Measurements from ENCODE around the gene DCAF11. TPM values are rescaled to one million over a fixed set of nuclear protein-coding genes. Genes with fewer than 3 reads are reported as not detected.

Gene DCAF11
- total RNA-seq, 4 donors from 2014 or later = 64.2 to 71.7 (median 68.3) TPM

DNA sequence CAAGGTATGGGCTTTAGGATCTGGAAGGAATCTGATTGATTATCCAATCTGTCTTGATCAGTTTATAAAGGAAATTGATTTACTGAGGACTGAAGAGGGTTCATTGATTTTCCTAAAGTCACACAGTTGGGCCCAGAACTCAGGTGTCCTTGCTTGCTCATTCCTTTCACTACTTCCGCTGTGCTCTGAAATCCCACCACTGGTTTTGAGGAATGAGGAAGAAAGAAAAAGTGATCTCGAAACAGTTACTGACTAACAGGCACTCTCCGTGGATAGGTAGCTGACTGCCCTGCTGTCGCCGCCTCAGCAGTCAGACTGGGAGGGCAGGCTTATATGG lies 15.8 kb downstream of the DCAF11 start, which contains the start of gene FITM1:
TSS of gene FITM1 (plus strand) at position 280 of the 337 bp plus-strand sequence. CDS start 905 bp downstream, outside the sequence.
- peak within 1 kb of the TSS; percentile 24 for H3K27ac ChIP-seq
- no peaks in the 10 kb centered on the region for H3K9me3 ChIP-seq
- no peak within 1 kb of the TSS for H3K4me3 ChIP-seq
- H3K36me3 ChIP-seq = no peaks in the 10 kb centered on the region
- peaks cover 13% of the 10 kb centered on the region for H3K4me1 ChIP-seq
- TF ChIP-seq POLR2A (IDR thresholded peaks at IDR 0.05) = no peak
- TF ChIP-seq POLR2AphosphoS5 (IDR thresholded peaks at IDR 0.05) = no peak
- no peak for TF ChIP-seq EP300 (IDR thresholded peaks at IDR 0.05)
- TF ChIP-seq, protein P1, sequence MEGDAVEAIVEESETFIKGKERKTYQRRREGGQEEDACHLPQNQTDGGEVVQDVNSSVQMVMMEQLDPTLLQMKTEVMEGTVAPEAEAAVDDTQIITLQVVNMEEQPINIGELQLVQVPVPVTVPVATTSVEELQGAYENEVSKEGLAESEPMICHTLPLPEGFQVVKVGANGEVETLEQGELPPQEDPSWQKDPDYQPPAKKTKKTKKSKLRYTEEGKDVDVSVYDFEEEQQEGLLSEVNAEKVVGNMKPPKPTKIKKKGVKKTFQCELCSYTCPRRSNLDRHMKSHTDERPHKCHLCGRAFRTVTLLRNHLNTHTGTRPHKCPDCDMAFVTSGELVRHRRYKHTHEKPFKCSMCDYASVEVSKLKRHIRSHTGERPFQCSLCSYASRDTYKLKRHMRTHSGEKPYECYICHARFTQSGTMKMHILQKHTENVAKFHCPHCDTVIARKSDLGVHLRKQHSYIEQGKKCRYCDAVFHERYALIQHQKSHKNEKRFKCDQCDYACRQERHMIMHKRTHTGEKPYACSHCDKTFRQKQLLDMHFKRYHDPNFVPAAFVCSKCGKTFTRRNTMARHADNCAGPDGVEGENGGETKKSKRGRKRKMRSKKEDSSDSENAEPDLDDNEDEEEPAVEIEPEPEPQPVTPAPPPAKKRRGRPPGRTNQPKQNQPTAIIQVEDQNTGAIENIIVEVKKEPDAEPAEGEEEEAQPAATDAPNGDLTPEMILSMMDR (IDR thresholded peaks at IDR 0.05) = no peak
- no peak for DNase-seq (ENCODE audit: low spot score in 2 of 2)
- H3K27me3 ChIP-seq = no peaks in the 10 kb centered on the region
- 93% methylated on average over 5 of the region's 5 CpGs for WGBS

DNA sequence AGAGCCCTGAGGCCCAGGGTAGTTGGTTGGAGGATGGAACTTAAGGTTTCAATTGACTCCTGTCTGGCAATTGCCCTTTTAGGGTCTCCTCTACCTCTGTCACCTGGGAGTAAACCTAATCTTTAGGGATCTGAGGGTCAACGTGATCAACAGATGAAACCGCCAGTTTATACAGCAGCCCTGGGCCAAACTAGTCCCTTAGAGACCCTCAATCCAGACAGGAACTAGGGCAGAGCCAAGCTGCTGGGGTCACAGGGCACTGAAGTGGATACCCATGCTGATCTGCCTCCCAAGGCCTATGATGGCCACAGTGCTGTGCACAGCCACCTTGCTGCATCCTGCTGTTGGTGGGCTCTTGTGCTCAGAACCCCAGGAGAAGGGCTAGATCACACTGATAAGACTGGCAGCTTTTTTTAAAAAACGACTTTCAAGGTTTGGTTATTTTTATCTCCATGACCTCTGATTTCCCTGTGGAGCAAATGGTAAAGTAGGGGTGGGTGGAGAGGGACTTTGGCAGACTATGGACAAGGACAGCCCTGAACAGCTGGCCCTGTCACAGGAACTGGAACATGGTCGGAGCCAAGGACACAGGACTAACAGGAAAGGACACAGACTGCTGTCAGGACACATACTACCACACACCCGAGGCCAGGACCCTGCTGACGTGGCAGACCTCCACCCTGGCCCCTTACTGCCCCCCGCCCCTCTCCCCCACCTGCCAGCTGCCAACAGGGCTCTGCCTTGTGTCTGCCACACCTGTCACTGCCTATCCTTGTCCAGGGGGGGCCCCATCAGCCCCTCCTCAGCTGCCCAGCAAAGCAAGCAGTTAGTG lies 16.4 kb downstream of the DCAF11 start:
- Histone ChIP-seq H3K4me1 (peaks cover 16% of the 10 kb centered on the region), H3K4me3 (no peak overlapping the region), H3K27ac (peak overlapping the region; percentile 24), H3K36me3 (no peaks in the 10 kb centered on the region), H3K9me3 (no peaks in the 10 kb centered on the region), H3K27me3 (no peaks in the 10 kb centered on the region)
- TF ChIP-seq EP300 (IDR thresholded peaks at IDR 0.05) (no peak), POLR2A (IDR thresholded peaks at IDR 0.05) (no peak), POLR2AphosphoS5 (IDR thresholded peaks at IDR 0.05) (no peak)
- TF ChIP-seq, protein P1 (IDR thresholded peaks at IDR 0.05) = no peak
- no peak for DNase-seq (ENCODE audit: low spot score in 2 of 2)
- WGBS = 52% methylated on average over 4 of the region's 7 CpGs

DNA sequence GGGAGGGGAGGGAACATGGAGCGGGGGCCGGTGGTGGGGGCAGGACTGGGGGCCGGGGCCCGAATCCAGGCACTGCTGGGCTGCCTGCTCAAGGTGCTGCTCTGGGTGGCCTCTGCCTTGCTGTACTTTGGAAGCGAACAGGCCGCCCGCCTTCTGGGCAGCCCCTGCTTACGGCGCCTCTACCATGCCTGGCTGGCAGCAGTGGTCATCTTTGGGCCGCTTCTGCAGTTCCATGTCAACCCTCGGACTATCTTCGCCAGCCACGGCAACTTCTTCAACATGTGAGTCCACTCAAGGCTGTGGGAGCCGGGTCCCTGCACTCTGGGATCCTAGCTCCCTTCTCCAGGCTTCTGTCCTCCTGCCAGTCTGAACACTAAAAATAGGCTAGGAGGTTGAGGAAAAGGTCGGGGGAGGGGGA lies 17.0 kb downstream of the DCAF11 start:
- 89% methylated on average over 9 of the region's 15 CpGs for WGBS
- TF ChIP-seq POLR2AphosphoS5 (IDR thresholded peaks at IDR 0.05) (no peak), POLR2A (IDR thresholded peaks at IDR 0.05) (no peak), EP300 (IDR thresholded peaks at IDR 0.05) (no peak)
- TF ChIP-seq, protein P1 (IDR thresholded peaks at IDR 0.05) = no peak

DNA sequence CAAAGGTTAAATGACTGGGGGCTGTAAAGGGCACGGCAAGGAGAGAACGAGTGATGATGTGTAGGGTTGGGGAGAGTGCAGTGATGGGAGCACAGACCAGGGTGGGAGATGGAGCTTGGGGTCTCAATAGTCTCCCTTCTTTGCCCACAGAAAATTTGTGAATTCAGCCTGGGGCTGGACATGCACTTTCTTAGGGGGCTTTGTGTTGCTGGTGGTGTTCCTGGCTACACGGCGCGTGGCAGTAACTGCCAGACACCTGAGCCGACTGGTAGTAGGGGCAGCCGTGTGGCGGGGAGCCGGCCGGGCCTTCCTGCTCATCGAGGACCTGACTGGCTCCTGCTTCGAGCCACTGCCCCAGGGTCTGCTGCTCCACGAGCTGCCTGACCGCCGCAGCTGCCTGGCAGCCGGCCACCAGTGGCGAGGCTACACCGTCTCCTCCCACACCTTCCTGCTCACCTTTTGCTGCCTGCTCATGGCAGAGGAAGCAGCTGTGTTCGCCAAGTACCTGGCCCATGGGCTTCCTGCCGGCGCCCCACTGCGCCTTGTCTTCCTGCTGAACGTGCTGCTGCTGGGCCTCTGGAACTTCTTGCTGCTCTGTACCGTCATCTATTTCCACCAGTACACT lies 17.6 kb downstream of the DCAF11 start:
- no peaks in the 10 kb centered on the region for H3K36me3 ChIP-seq
- H3K4me1 ChIP-seq = peaks cover 25% of the 10 kb centered on the region
- DNase-seq (ENCODE audit: low spot score in 2 of 2) = no peak
- H3K27me3 ChIP-seq = no peaks in the 10 kb centered on the region
- no peak overlapping the region for H3K4me3 ChIP-seq
- H3K9me3 ChIP-seq = no peaks in the 10 kb centered on the region
- H3K27ac ChIP-seq = peak overlapping the region; percentile 44
- no peak for TF ChIP-seq POLR2AphosphoS5 (IDR thresholded peaks at IDR 0.05)
- WGBS = 53% methylated on average over 14 of the region's 24 CpGs

More for the DNA sequence above, 17.0 kb downstream of the DCAF11 start:
- Histone ChIP-seq H3K4me3 (no peak overlapping the region), H3K4me1 (peaks cover 19% of the 10 kb centered on the region), H3K27me3 (no peaks in the 10 kb centered on the region), H3K9me3 (no peaks in the 10 kb centered on the region), H3K36me3 (no peaks in the 10 kb centered on the region), H3K27ac (peak overlapping the region; percentile 24)
- no peak for DNase-seq (ENCODE audit: low spot score in 2 of 2)

DNA sequence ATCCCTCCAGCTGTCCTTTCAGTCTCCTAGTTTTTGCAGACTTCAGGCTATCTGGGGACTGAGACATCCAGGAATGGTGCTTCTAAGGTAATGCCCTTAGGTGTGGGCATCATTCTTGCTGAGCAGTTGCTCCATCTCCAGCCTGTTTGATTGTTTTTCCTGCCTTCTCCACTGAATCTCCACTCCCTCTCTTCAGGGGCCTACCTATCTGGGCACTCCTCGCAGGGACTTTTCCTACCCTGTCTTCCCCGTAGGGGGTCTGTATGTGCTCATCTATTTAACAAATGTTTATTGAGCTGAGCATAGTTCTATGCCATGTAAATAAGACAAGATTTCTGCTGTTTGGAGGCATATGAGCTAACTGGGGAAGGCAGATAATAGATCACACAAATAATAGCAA lies 18.4 kb downstream of the DCAF11 start:
- H3K4me3 ChIP-seq = no peak overlapping the region
- no peaks in the 10 kb centered on the region for H3K9me3 ChIP-seq
- TF ChIP-seq POLR2A (IDR thresholded peaks at IDR 0.05) = no peak
- DNase-seq (ENCODE audit: low spot score in 2 of 2) = no peak
- peaks cover 6% of the 10 kb centered on the region for H3K36me3 ChIP-seq
- H3K27ac ChIP-seq = no peak overlapping the region
- WGBS = 94% methylated on average over 2 of the region's 2 CpGs
- H3K4me1 ChIP-seq = peaks cover 33% of the 10 kb centered on the region
- H3K27me3 ChIP-seq = no peaks in the 10 kb centered on the region

DNA sequence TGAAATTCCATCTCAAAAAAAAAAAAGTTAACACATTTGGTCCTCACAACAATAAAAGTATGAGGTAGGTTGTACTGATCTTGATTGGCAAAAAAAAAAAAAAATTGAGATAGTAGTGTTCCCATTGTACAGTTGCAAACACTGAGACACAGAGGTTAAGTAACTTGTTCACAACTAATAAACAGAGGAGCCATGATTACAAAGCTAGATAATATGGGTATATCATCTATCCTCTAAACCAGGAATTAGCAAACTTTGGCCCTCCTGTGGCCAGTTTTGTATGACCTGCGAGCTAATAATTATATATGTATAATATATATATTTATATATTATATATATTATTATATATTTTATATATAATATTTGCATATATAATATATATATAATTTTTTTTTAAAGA lies 19.2 kb downstream of the DCAF11 start:
- H3K36me3 ChIP-seq = peaks cover 13% of the 10 kb centered on the region
- TF ChIP-seq EP300 (IDR thresholded peaks at IDR 0.05) = no peak
- TF ChIP-seq POLR2A (IDR thresholded peaks at IDR 0.05) = no peak
- TF ChIP-seq, protein P1 (IDR thresholded peaks at IDR 0.05) = no peak
- TF ChIP-seq POLR2AphosphoS5 (IDR thresholded peaks at IDR 0.05) = no peak
- H3K9me3 ChIP-seq = no peaks in the 10 kb centered on the region
- H3K27me3 ChIP-seq = no peaks in the 10 kb centered on the region
- no peak for DNase-seq (ENCODE audit: low spot score in 2 of 2)
- no peak overlapping the region for H3K4me3 ChIP-seq
- no peak overlapping the region for H3K27ac ChIP-seq
- 100% methylated on average over 1 of the region's 1 CpG for WGBS
- peaks cover 34% of the 10 kb centered on the region for H3K4me1 ChIP-seq
